HEK293T (cell line): Measurements from ENCODE around the gene ZNF532.

Experiments used
- BHLHE40 ChIP-seq: fragments of 450-650 bp; IDR thresholded peaks from 2 replicates; pipeline ENCODE4 v1.6.1; 2016; ENCODE audit warnings: mild to moderate bottlenecking, moderate library complexity, borderline replicate concordance
- CTBP1 ChIP-seq: fragments of 450-650 bp; IDR thresholded peaks from 2 replicates; pipeline ENCODE4 v1.6.1; 2016; ENCODE audit warnings: borderline replicate concordance
- FOXA1 ChIP-seq: fragments of 450-650 bp; IDR thresholded peaks from 2 replicates; pipeline ENCODE4 v1.6.1; 2016; ENCODE audit warnings: mild to moderate bottlenecking
- FOXK2 ChIP-seq: fragments of 450-650 bp; IDR thresholded peaks from 2 replicates; pipeline ENCODE4 v1.6.1; 2016; ENCODE audit warnings: mild to moderate bottlenecking
- HDGF ChIP-seq: fragments of 450-650 bp; IDR thresholded peaks from 2 replicates; pipeline ENCODE4 v1.6.1; 2017; ENCODE audit warnings: antibody characterized with exemption, borderline replicate concordance
- LEF1 ChIP-seq: fragments of 450-650 bp; IDR thresholded peaks from 2 replicates; pipeline ENCODE4 v1.6.1; 2017; ENCODE audit warnings: mild to moderate bottlenecking, borderline replicate concordance
- PKNOX1 ChIP-seq: fragments of 450-650 bp; IDR thresholded peaks from 2 replicates; pipeline ENCODE4 v1.6.1; 2016
- SP1 ChIP-seq: fragments of 450-650 bp; IDR thresholded peaks from 2 replicates; pipeline ENCODE4 v1.6.1; 2017
- SUZ12 ChIP-seq: fragments of 450-650 bp; IDR thresholded peaks from 2 replicates; pipeline ENCODE4 v1.6.1; 2016; ENCODE audit warnings: mild to moderate bottlenecking
- TARDBP ChIP-seq: fragments of 450-650 bp; IDR thresholded peaks from 2 replicates; pipeline ENCODE4 v1.6.1; 2016
- ZNF384 ChIP-seq: fragments of 450-650 bp; IDR thresholded peaks from 2 replicates; pipeline ENCODE4 v1.6.1; 2016

DNA sequence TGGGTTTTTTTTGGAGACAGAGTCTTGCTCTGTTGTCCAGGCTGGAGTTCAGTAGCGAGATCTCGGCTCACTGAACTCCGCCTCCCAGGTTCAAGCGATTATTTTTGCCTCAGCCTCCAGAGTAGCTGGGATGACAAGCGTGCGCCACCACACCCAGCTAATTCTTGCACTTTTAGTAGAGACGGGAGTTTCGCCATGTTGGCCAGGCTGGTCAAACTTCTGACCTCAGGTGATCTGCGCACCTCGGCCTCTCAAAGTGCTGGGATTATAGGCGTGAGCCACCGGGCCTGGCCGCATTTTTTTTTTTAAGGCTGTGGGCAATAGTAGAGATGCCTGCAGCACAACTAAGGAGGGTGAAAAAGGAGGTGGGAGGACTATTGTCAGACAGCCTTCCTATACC, 41.7 kb upstream of the ZNF532 start:
- no peak for TF ChIP-seq CTBP1
- no peak for TF ChIP-seq SP1
- no peak for TF ChIP-seq SUZ12
- TF ChIP-seq BHLHE40: no peak
- no peak for TF ChIP-seq PKNOX1
- TF ChIP-seq TARDBP: no peak
- no peak for TF ChIP-seq HDGF
- no peak for TF ChIP-seq FOXK2
- no peak for TF ChIP-seq ZNF384
- TF ChIP-seq FOXA1: no peak
- no peak for TF ChIP-seq LEF1
